HUDEP-2 (cell line): ENCODE measurements around the gene ZNF331.
"Not testable (repeated sequence)": the region's sequence is repeated elsewhere in the genome, so short reads cannot be mapped to it uniquely, and the experiment has no call there.

Experiments used
- DNase-seq, 76 experiments: peaks; one replicate each; lab custom pipeline; 2025; ENCODE audit not compliant: unreplicated experiment in 76 of 76; lab: John Stamatoyannopoulos, UW

Gene ZNF331

DNA sequence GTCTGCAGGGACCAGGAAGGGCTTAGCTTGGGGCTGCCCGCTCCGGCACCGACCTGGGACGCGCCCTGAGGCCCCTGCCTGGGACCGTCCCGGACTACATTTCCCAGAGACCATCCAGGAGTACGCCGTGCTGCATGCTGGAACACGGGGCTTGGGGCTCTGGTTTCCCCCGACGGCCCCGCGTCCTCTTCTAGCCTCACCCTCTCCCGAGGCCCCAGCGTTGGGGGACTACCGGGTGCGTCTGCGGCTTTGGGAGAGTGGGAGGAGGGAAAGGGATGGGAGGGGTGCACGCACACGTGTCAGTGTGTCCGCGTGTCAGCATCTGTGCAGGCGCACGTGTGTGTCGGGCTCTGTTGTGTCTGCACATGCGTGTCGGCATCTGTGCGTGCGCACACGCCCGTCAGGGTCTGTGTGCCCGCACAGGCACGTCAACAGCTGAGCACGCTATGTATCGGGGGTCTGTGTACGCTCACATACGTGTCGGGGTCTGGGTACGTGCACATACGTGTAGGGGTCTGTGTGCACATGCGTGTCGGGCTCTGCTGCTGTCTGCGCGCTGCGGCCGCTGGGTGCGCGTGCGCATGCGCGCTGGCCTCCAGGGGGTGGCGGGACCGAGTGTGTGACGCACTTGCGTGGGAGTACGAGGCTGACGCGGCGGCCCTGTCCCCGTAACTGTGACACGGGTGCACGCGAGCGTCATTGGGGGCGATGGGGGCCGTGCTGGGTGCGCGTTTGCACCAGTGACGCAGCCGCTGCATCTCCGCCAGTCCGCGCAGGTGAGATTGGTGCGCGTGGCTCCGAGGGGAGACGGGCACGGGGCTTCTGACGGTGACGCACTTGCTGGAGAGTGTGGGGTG lies at the start of gene ZNF331:
ZNF331 (plus strand) TSS at position 625 of the 857 bp plus-strand sequence. CDS start 31,232 bp downstream, outside the sequence.
- peak in 67 of 76 experiments; percentile 8 to 78 (median 61) for DNase-seq

DNA sequence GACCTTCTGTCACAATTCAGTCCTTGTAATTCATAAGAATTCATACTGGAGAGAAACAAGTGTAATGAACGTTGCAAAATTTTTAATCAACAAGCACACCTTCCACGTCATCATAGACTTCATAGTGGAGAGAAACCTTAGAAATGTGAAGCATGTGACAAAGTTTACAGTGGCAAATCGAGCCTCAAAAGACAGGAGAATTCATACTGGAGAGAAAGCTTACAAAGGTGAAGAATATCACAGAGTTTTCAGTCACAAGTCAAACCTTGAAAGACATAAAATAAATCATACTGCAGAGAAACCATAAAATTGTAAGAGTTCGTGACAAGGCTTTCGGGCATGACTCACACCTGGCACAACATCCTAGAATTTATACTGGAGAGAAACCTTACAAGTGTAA lies 45.8 kb upstream of the ZNF331 start:
- DNase-seq: no peak

DNA sequence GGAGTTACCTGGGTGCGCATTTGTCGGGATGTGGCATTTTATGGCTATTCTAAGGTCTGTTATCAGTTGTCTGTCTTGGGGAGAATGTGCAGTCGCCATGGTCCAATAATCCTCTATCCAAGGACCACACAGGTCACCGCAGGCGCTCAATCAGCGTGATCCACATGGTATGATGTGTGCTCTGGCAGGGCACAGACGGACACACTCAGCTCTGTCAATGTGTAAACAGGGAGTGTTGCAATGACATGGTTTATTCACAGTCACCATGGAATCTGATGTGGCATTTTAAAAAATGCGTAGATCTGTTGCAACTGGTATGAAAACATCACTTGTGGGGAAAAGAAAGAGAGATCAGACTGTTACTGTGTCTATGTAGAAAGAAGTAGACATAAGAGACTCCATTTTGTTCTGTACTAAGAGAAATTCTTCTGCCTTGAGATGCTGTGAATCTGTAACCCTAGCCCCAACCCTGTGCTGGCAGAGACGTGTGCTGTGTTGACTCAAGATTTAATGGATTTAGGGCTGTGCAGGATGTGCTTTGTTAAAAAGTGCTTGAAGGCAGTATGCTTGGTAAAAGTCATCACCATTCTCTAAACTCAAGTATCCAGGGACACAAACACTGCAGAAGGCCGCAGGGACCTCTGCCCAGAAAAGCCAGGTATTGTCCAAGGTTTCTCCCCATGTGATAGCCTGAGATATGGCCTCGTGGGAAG lies 40.5 kb upstream of the ZNF331 start:
- not testable (repeated sequence) for DNase-seq

DNA sequence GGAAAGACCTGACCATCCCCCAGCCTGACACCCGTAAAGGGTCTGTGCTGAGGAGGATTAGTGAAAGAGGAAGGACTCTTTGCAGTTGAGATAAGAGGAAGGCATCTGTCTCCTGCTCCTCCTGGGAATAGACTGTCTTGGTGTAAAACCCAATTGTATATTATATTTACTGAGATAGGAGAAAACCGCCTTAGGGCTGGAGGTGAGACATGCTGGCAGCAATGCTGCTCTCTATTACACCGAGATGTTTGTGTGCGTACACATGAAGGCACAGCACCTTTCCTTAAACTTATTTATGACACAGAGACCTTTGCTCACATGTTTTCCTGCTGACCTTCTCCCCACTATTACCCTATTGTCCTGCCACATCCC lies 39.9 kb upstream of the ZNF331 start:
- not testable (repeated sequence) for DNase-seq

DNA sequence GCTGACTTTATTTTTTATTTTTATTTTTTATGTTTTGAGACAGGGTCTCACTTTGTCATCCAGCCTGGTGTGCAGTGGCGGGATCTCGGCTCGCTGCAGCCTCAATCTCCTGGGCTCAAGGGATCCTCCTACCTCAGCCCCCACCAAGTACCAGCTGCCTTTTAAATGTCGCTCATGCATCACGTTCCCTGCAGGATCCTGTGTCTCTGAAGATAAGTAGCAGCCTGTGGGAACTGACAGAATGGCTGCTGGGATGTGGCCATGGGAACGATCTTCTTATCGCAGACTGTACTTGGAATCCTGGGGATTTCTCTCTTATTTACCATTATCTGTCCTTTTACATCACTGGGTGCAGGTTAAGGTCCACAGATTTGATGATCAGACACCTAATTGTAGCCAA lies 34.8 kb upstream of the ZNF331 start:
- DNase-seq: not testable (repeated sequence)

- DNase-seq: not testable (repeated sequence)
Observed at GRCh38 chr19:53503671-53504364, 34.1 kb upstream of the ZNF331 start.

- not testable (repeated sequence) for DNase-seq
Observed at GRCh38 chr19:53504365-53504703, 33.6 kb upstream of the ZNF331 start.

- DNase-seq: no peak
Observed at GRCh38 chr19:53504885-53505284, 33.1 kb upstream of the ZNF331 start.

GRCh38 chr19:53506728-53507127 lies 31.2 kb upstream of the ZNF331 start:
- DNase-seq: no peak

DNA sequence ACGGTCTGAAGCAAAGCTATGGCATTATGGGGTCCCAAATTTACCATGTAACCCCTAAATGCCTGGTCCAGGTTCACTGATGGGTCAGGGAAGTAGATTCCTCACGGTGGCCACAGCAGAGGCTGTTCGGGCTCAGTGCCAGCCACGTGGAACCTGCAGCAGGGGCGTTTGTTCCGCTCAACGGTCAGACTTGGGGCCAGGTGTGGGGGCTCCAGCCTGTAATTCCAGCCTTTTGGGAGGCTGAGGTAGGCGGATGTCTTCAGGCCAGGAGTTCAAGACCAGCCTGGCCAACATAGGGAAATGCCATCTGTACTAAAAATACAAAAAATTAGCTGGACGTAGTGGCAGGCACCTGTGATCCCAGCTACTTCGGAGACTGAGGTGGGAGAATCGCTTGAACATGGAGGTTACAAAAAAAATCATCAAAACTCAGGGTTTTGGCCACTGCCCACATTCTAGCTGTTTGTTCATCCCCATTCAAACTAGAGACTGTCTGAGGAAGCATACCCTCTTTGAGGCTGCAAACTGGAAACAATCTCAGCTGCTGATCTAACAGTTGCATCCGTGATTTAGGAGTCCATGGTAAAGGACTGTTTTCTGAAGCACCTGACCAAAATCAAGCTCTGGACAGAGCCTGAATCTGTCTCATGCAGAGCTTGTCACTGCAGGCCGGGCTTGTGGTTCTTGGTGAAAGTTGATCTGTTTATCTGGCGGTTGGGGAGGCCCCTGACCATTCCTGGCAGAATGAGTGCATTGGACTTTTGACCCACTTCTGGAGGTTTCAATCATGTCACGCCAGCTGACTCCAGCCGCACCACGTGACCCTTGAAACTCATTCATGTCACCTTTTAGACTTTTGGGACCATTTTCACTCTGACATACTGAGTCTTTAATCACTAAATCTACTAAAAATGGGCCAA lies 30.2 kb upstream of the ZNF331 start:
- no peak for DNase-seq

DNA sequence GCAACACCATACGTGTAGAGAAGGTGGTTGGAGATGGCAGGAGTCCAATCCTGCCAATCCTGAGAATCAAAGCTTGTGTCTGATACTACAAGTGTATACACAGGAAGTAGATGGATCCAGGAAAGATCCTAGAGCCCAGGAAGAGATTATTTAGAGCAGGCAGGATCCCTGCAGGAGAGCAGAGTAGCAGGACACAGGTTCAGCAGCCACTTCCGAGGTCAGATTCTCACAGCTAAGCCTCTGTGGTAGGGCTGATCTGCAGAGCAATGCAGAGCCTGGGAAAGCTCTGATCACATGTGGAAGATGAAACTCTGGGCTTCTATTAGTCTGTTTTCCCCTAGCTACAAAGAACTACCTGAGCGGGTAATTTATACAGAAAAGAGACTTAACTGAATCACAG lies 28.5 kb upstream of the ZNF331 start:
- no peak for DNase-seq

DNA sequence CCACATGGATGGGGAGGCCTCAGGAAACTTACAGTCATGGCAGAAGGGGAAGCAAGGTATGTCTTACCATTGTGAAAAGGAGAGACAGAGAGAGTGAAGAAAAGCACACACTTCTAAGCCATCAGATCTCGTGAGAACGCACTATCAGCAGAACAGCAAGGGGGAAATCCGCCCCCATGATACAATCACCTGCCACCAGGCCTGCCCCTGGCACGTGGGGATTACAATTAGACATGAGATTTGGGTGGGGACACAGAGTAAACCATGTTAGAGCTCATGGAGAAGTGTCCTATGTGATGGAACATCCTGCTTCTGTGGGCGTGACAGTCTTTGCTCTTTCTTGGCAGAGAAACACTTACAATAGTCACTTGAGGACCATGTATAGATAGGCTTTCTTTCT lies 28.1 kb upstream of the ZNF331 start:
- DNase-seq: no peak

GRCh38 chr19:53511357-53511756 lies 26.6 kb upstream of the ZNF331 start:
- no peak for DNase-seq

DNA sequence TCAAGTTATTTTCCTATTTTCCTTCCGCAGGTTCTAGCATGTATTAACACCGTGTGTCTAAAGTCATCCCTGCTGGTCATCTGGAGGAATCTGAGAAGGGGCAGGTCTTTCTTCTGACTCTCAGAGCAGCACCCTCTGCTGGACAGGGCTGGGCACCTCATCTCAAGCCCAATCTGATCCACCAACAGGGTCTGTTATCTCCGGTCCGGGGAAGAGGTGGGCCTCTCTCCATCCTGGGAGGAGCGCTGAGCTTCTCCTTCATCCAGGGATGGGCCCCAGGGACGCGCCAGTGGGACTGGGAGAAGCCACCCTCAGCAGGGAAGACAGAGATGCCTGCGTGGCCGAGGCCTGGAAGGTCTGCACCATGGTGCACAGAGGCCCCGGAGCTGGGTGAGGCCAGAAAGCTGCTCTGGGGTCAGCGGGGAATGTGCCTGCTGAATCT lies 26.0 kb upstream of the ZNF331 start:
- DNase-seq: peak in 22 of 76 experiments; percentile 2 to 36 (median 10)

DNA sequence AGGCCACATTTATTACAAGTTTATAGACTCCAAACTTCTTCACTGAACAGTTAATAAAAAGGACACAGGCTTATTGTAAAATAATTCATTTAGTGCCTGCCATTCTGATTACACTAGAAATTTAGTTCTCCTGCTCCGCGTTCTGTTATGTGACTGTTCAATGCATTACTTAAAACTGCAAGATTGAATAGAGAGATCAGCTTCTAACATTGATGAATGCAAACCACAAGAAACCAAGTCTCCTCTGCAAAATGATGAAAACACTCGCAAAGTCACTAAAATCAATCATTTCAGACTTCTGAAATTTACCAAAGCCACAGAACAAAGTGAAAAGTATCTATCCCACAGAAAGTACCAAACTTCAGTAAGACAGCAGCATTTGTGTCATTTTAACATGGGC lies 22.9 kb upstream of the ZNF331 start:
- DNase-seq: not testable (repeated sequence)

GRCh38 chr19:53517114-53517741 lies 20.7 kb upstream of the ZNF331 start:
- DNase-seq: peak in 41 of 76 experiments; percentile 3 to 77 (median 31)

- DNase-seq: no peak
Observed at GRCh38 chr19:53518121-53518520, 19.8 kb upstream of the ZNF331 start.

- DNase-seq: no peak
Observed at GRCh38 chr19:53518716-53519115, 19.2 kb upstream of the ZNF331 start.

DNA sequence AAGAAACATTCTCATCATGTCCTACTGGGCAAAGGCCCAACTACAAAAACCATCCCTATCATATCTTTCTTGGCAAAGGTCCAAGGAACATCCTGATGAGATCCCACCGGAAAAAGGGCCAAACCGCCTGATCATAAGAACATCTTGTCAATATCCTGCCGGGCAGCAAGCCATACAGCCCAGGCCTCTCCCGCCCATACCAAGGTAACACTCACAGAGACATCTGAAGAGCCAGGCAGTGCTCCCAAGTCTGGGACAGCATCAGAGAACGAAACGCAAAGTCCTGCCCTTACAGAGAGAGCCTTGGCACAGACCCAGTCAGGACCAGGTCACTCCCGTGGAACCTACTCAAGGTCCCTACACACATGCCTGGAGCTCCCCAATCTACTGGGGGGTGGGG lies 18.5 kb upstream of the ZNF331 start:
- DNase-seq: peak in 1 of 76 experiments; percentile 7

- no peak for DNase-seq
Observed at GRCh38 chr19:53520163-53520546, 17.8 kb upstream of the ZNF331 start.
